Embryonic facial prominence (tissue), 1 donor: ENCODE measurements around the gene NDUFA8.
"Not testable (repeated sequence)": the region's sequence is repeated elsewhere in the genome, so short reads cannot be mapped to it uniquely, and the experiment has no call there.

Experiments used
- DNase-seq: peaks from one replicate; pipeline ENCODE4 v3.0.0-alpha.2; 2016; ENCODE audit errors: extremely low spot score

Gene NDUFA8

DNA sequence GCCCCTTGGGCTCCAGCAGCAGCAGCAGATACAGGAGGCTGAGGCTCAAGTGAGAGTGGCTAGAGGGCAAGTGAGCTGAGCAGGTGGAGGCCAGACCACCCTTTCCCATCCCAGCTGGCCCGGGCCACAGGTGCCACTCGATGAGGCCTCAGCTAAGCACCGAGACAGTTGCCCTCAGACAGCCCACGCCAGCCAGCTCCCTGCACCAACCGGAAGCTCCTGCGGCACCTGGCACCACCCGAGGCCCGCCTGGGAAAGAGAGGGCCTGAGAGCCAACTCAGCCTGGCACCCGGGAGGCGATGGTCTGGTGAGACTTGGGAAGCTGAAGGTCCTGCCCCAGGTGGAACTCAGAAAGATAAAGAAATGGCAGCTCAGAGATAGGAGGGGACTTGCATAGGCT lies 38.2 kb downstream of the NDUFA8 start:
- no peak for DNase-seq

DNA sequence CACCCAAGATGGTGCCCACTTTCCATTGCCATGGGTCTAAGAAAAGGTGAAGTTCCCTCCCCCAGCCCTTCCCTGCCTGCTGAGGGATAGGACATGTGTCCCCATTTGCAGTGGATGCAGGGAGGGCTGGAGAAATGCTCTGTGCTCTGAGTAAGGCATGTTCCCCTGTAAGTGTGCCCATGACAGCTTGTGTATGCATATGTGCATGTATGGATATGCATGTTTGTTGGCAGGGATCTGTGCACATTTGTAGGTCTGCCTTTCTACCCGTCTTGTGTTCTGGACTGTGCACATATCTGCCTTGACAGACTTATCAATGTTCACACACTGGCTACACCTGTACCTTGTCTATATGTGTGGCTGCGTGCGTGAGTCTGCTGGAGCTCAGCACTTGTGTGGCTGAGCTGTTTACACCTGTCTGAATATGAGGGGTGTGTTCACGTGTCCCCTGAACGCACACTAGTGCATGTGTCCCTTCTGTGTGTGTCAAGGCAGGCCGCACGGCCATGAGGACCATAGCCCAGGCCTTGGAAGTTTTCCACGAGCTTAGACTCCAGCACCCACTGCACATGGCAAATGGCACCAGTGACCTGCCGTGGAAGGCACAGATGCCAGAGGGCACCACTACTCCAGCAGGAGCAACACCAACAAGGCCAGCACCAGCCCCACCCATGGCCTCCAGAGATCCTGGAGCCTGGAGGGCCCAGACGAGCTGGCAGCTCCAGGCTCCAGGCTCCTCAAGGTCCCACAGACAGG lies 39.1 kb downstream of the NDUFA8 start:
- no peak for DNase-seq

DNA sequence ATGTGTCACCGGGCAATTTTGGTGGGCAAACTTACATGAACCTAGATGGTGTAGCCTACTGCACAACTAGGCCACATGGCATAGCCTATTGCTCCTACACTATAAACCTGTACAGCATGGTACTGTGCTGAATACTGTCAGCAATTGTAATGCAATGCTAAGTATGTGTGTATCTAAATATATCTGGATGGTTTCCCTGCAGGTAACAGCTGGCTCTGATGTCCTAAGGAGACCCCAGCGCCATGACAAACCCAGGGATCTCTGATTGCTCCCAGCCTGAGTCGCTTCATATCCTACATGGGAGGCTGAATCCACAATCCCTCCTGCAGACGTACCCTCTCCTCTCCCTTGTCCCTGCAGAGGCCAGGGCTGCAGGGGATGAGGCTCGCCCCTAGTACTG lies 39.9 kb downstream of the NDUFA8 start:
- no peak for DNase-seq

DNA sequence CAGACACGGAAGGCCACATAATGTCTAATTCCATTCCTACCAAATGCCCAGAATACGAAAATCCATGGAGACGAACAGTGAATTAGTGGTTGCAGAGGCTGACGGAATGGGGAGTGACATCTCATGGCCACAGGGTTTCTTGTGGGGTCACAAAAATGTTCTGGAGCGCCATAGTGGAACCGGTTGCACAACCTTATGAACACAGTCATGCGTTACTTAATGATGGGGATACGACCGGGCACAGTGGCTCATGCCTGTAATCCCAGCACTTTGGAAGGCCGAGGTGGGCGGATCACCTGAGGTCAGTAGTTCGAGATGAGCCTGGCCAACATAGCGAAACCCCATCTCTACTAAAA lies 40.4 kb downstream of the NDUFA8 start:
- DNase-seq, result no peak

DNA sequence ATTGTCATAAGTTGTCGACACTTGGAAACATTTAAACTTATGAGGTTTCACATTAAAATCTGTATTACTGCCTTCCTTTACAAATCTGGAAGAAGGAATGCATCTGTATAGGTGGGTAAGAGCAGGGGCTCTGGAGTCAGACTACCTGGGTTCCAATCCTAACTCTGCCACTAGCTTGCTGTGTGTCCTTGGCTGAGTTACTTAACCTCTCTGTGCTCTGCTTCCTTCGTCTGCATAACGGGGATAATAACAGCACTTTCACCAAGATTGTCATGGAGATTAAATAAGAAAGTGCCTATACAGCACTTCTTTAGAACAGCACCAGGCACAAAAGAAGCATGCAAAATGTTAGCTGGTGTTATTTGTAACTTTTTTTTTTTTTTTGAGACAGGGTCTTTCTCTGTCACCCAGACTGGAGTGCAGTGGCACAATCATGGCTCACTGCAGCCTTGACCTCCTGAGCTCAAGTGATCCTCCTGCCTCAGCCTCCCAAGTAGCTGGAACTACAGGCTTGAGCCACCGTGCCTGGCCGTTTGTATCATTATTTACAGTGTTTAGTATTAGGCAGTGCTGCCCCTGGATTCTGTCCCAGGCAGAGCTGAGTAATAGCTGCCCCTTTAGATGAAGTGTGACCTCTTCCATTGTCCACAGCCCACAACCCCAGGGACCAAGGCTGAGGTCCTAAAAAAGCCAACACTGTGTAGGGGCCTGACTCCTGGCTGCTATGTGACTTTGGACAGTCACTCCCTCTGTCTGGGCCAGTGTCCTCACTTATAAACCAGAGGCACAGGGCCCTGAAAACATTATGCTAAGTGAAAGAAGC lies 41.0 kb downstream of the NDUFA8 start:
- DNase-seq, result no peak

DNA sequence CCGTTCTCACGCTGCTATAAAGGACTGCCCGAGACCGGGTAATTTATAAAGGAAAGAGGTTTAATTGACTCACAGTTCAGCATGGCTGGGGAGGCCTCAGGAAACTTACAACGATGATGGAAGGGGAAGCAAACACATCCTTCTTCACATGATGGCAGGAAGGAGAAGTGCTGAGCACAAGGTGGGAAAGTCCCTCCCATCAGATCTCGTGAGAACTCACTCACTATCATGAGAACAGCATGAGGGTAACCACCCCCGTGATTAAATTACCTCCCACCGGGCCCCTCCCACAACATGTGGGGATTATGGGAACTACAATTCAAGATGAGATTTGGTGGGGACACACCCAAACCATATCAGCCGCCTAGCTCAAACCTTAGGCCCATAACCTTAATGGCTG lies 42.3 kb downstream of the NDUFA8 start:
- not testable (repeated sequence) for DNase-seq

DNA sequence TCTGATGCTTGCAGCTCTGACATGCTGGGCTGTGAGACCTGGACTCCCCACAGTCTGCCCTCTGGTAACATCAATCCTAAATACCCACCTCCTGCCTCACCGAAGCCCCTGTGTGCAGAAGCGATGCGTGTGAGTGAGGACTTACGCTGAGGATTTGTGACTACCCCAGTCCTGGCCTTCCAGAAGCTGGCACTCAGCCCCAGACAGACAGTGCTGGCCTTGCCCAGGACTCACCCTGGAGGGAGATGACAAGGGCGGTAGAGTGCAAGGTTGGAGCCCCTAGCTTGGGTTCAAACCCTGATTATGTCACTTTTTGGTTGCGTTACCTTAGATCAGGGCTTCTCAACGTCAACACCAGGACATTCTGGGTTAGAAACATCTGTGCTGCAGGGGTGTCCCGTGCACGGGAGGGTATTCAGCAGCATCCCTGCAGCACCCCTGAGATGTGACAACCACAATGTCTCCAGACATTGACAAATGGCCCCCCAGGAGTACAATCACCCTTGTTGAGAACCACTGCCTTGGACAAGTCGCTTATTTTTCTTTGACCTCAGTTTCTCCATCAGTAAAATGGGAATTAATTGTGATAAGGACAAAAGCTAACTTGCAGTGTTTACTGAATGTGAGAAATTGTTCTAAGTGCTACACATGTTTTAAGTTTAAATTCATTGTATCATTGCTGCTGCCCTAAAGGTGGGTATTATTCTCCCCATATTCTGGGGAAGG lies 43.0 kb downstream of the NDUFA8 start:
- no peak for DNase-seq

DNA sequence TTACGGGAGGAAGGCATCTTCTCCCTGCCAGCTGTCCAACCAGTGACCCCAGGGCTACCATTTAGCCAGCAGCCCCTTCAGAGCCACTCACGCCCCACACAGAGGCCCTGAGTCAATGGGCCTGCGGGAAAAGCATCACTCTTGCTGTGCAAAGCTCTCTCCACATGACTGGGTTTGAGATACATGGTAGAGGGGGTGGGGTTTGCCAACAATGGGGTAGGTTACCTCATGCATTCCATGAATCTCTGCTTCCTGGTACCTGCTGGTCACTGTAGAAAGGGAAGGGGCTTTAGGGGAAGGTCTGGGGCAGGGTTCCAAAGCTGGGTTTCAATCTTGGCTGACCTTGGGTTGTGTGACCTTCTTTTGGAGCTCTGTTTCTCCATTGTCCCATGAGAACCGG lies 43.5 kb downstream of the NDUFA8 start:
- DNase-seq, result no peak

DNA sequence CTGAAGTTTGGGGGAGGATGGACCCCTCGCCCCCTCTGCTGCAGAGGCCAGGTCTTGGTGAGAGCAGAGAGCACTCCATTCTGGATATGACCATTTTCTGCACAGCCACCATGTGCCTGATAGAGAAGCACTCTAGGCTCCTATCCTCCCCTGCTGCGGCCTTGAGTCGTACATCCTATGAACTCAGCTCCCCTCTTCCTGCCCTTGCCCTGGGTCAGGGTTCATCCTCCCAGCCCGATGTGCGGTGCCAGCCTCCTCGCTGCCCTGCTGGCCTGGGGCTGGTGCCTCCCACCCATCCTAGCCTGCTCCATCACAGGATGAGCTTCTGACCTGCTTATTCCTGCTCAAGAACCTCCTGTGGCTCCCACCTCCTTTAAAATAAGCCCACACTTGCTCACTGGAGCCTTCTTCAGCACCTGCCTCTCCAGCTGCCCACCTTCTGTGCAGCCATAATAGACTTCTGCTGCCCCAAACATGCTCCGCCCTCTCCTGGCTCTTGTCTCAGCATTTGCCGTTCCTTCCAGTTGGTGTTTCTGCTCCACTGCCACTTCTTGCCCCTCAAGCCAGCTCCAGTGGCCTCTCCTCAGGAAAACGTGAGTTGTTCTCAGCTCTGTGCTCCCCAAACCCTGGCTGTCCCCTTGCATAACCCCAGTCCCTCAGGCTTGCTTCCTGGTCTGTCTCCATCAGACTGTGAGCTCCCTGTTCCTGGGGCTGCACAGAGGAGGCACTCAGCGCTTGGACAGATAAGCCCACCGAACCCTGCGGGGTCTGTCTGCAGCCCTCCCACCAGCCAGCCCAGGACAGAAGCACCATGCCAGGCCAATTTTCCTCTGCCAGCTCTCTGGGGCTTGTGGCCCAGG lies 44.2 kb downstream of the NDUFA8 start:
- no peak for DNase-seq

DNA sequence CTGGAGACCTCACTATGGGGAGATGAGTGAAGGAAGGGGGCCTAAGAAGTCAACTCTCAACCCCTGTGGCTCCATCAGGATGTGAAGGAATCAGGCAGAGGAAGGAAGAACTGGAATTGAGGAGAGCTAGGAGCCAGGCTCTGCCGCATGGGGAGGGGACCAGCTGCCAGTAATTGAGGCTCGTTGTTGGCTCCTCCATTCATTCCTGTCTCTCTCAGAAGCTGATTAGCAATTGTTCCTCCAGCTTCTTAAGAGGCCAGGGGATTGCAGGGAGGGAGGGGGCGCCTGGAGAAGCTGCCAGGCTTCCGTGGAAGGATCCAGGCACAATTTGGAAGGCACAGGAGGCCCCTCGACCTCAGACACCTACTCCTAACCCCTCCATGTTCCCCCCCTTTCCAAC lies 46.0 kb downstream of the NDUFA8 start:
- no peak for DNase-seq

DNA sequence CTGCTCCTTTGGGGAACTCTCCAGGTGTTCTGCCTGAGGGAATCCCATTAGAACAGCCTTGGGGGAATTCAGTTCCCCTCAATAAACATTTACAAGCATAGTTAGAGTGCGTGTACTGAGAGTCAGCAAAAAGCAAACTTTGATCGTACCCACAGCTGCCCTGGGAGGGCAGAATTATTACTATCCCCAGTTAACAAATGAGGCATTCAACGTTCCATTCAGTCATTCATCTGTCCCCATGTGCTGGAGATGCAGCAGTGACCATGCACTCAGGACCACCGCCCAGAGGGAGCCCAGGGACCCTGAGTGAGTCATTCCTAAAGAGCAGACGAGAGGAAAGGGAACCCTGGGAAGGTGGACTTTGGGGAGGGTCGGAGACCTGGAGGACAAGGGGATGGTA lies 47.3 kb downstream of the NDUFA8 start:
- DNase-seq, result no peak

DNA sequence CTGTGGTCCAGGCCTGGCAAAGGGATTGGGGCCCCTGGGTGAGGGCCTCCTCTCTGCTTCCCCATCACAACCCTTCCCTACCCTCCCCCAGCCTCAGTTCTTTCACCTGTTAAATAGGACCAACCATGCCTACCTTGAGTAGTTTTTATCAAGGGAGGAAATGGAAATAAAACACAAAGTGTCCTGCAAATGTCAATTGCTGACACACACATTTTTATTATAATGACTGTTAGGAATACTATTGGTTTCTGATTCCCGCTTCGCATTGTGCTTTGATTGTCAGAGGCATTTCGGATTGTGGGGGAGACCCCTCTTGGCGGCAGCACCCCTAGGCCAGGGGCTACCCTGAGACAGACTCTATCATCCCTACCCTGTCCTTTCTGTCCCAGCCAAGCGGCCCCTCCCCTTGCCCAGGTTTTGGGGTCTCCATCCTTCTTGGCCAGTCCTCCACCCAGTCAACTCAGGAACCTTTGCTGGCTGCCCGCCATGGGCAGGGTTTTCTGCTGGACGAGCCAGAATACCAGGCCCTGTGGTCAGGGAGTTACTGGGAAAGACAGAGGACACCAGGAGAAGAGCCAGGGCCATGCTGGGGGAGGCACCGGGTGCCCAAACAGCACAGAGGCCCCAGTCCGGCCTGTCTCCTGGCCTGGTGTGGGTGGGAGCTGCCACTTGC lies 48.0 kb downstream of the NDUFA8 start:
- DNase-seq, result no peak

DNA sequence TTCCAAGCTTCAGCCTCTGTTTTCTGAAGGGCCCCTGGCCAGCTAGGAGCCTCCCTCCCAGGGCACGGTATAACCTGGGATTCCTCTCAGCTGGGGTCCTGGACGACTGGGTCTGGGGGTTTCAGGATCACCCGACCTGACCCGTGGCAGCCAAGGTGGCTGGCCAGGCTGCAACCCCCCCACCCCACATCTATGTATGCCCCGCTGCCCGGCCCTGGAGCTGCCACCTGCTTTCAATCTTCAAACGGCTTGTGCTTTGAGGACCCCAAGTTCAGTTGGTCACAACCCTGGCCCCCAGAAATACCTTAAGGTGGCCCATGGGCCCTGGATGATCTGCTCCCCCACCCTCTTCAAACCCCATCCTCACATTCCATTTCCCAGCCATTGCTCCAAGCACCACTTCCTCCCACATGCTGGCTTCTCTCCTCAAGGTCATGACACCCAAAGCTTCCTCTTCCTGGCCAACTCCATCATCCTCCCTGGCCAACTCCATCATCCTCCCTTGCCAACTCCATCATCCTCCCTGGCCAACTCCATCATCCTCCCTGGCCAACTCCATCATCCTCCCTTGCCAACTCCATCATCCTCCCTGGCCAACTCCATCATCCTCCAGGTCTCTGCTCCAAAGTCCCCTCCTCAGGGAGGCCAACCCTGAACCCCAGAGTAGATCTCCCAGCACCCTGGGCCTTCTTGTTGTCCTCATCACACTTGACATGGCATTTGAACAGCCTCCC lies 49.3 kb downstream of the NDUFA8 start:
- DNase-seq, result no peak

DNA sequence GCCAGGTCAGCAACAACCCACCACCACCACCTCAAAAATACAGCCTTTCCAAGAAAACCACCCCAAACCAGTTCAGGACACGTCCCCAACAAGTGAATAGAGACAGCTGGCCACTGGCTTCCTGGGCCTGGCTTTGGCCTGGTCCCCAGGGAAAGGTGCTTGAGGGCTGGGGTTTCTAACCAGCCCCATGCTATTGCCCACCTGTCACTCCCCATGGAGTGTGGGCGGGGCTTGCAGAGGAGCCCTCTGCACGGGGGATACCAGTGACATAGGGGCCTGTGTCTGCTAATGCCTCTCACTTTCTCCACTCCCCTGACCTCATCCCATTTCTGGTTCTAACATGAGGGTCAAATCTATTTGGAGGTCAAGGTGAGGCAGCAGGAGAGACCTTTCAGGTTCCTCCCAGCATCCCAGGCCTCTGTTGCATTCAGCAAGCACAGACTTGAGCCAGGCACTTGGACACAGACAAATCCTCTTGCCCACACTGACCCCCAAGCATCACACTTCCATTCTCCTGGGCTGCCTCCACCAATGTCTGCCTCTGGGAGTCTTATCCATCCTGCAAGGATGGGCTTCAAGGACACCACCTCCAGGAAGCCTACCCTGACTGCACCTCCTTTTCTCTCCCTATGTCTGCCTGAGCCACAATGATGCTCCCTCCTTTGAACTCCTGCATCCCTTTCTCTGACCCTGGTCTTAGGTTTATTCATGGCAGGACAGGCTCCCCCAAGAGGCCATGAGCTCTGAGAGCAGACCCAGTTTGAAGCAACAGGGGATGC lies 50.4 kb downstream of the NDUFA8 start:
- no peak for DNase-seq

DNA sequence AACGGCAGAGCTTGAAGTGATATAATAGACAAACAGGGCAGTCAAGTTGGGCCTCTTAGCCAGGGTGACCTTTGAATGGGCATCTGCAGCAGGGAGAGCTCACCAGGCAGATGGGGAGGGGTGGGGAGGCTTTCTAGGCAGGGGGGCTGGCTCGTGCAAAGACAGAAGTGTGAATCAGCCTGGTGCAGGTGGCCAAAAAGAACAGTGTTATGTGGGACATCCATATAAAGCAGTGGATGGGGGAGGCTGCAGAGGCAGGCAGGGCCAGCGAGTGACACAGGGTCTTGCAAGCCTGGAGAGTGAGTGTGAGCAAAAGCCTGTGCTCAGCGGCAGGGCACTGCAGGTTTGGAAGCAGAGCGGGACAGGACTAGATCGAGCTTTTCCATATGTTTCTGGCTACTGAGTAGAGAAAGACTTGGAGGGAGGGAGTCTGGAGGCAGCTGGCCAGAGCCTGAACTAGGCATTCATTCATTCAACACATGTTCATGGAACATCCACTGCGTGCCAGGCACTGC lies 52.2 kb downstream of the NDUFA8 start:
- DNase-seq, result no peak

DNA sequence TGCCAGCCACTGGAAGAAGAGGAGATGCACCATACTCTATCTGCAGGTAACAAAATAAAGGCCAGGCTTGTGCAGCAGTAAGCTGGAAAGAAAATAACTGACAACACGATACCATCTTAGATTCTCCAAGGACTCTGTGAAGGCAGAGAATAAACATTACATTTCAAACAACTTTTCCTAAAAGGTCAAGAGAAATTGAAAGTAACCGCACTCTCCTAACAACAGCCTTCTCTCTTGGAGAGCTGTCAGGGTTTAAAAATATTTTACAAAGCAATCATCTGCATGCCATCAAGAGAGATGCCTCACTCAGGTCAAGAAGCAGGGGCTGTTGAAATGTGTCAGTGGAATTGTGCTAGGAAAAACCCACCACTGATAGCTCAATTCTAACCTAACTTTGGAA lies 53.0 kb downstream of the NDUFA8 start:
- DNase-seq, result no peak

DNA sequence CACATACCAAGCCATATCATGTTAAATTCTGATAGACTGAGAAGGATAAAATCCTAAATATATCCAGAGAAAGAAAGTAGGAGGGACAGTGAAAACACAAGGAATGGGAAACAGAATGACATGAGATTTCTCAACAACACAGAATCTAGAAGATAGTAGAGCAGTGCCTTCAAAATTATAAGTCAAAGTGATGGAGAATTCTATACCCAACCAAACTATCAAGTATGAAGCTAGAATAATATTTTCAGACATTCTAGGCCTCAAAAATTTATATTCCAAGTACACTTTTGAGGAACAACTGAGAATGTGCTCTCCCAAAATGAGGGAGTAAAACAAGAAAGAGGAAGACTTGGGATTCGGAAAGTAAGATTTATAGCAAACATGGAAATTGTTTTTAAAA lies 55.6 kb downstream of the NDUFA8 start:
- no peak for DNase-seq

DNA sequence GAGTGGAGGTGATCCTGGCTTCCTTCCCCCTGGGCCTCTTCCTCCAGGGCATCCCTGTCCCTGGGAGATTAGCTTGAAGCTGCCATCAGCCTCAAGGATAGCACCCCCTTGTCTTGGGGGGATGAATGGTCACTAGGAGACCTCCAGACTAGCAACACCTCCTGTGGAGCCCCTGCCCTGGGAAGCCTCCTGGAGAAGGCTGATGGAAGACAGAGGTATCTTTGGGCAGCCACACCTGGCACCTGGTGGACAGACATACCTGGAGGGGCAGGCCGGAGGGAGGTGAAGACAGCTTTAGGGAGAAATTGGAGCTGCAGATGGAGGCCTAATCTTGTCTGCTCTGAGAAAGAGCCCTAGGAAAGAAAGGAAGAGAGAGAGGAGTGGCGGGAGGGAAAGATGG lies 57.4 kb downstream of the NDUFA8 start:
- DNase-seq, result no peak

DNA sequence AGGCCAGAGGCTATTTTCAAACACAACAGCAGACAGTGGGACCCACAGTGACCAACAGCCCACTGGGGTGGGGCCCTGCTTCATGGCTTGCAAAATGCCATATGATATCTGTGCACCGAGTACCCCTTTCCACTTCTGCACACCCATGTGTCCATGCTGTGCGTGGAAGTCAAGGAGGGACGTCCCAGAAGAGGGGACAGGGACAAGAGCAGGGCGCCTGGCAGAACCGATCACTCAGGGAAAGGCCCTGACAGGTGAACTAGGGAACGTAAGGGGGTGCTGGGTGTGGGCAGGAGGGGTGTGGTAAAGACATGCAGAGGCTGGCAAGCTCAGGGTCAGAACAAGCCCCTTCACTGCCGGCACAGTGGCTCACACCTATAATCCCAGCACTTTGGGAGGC lies 58.8 kb downstream of the NDUFA8 start:
- no peak for DNase-seq
